HG02840 (cell line): ENCODE measurements around the gene PITPNM3.
"Not testable (repeated sequence)": the region's sequence is repeated elsewhere in the genome, so short reads cannot be mapped to it uniquely, and the experiment has no call there.

Source experiments
- ATAC-seq: cut with Tn5 transposase; IDR thresholded peaks from one replicate; pipeline ENCODE4 v1.9.1; 2021; ENCODE audit warnings: mild to moderate bottlenecking, moderate library complexity, moderate number of reproducible peaks; ENCODE audit not compliant: unreplicated experiment, low FRiP score

PITPNM3 gene

DNA sequence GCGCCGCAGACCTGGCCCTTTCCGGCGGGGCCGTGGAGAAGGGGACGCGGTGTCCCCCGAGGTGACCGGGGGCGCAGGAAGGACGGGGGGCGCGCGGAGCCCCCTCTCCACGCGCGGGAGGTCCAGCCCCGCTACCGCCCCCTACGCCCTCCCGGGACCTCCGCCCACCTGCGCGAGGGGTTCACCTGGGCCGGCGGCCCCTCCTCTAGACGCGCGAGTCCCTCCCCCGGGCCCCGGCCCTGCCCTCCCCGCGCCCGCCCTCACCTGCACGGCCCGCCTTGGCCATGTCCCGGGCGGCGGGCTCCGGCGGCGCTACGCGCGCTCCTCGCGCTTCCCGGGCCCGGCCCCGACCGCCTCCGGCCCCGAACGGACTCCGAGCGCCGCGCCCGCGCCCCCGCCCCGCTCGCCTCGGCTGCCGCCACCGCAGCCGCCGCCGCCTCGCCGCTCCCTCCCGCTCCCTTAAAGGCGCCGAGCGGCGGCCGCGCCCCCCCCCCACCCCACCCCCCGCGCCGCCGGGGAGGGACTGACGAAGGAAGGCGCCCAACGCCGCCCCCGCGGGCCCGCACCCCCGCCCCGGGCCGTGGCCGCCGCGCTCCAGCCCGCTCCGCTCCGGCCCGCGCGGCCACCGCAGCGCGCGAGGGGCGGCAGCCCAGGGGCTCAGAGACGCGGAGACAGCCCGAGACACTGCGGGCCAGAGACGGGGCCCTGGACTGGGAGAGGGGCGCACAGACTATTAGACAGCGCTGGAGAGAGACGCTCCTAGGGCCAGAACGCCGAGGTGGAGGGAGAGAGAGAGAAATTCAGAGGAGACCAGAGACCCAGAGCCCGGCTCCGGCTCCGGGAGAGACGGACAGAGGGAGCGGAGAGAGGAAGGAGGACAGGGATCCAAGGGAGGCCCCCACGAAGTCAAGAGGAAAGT lies at the start of gene PITPNM3:
Gene PITPNM3, minus strand, starts transcription at position 435 of the 919 bp plus-strand sequence. Its CDS starts 149 bp downstream, at position 286.
- no peak for ATAC-seq

DNA sequence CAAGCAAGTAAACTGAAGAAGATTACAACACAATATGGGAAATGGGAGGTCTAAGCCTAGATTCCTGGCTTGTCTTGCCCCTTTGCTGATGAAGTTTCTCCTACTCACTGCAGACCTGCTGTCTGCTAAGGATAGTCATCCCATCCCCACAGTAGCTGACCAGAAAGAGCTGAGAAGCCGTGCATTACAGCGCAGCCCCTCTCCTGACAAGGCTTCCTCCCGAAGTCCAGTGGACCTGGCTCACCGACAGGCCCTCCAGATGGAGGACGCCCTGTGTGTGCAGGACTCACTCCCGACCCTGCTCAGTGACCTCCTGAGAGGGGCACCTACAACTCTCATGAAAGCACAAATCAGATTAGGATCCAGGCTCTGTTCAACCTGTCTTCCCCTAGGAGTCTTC lies 48.8 kb upstream of the PITPNM3 start:
- ATAC-seq: no peak

DNA sequence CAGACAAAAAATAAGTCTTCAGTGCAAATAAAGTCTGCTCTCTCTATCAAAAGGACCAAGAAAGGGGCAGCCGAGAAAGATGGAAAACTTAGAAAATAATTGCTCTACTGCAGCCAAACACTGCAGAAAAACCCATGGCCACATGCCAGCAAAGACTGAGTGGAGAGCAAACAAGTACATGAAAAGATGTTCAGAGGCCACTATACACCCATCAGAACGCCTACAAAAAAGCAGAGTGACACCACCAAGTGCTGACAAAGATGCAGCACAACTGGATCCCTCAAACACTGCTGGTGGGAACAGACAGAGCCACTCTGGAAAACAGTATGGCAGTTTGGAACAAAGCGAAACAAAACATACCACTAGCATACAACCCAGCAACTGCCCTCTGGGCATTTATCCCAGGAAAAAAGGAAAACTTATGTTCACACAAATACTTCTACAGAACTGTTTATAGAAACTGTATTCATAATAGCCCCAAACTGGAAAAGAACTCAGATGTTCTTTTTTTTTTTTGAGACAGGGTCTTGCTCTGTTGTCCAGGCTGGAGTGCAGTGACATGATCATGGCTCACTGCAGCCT lies 47.5 kb upstream of the PITPNM3 start:
- ATAC-seq: no peak

DNA sequence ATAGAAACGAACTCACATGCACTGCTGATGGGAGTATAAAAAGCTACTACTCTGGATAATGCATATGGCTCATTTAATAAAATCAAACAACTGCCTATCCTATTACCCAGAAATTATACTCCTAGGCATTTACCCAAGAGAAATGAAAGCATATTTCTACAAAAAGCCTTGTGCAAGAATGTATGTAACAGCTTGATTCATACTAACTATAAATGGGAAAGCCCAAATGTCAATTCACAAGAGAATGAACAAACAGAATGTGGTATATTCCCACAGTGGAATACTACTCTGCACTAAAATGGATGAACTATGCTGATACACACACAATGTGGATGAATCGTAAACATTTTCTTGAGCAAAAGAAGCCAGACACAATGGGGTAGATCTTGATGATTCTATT lies 45.8 kb upstream of the PITPNM3 start:
- no peak for ATAC-seq

DNA sequence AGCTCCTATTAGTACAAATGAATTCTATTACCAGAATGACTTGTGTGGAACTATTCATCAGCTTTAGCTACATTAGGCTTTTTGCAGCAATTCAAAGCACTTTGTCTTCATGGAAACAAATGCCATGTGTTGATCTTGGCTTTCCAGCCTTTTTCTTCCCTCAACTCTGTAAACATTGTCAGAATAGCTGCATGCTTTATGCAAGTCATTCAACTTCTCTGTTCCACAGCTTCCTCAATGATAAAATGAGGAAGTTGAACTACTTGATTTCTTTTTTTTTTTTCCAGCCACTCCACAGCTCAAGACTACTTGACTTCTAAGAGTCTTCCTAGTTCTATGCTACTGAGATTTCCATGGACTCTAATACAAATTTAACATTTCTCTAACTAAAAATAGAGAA lies 43.0 kb upstream of the PITPNM3 start:
- ATAC-seq: no peak

DNA sequence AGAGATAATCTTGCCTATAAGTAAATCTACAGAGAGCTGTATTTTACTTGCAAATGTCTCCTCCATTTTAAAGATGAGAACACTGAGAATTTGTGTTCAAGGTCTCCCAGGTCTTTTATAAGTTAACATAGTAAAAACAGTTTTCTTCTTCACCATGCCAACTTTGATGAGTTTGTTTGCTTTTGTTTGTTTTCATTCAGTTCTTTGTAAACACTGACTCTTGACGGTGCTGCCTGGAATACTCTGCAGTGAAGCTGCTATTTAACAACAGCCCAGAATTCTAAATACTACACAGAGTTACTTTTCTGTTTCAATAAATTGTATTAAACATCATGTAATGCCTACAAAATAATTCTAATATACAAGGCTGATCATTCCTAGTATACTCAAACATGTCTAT lies 41.4 kb upstream of the PITPNM3 start:
- ATAC-seq: no peak

DNA sequence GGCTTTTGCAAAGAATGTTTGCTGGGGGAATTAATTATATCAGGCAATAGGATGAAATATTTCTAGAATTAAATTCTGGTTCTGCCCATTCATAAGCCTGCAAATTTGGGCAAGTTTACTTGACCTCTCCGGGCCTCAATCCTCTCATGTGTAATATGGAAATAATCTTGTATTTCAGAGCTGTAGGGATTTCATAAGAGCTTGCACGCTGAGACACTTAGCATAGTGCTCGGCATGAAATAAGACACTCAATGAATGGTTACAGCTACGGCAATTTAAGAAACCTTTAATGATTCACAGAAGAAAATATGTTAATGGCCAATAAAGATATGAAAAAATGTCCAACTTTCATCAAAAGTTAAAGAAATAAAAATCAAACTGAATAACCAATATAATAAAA lies 40.6 kb upstream of the PITPNM3 start:
- no peak for ATAC-seq

DNA sequence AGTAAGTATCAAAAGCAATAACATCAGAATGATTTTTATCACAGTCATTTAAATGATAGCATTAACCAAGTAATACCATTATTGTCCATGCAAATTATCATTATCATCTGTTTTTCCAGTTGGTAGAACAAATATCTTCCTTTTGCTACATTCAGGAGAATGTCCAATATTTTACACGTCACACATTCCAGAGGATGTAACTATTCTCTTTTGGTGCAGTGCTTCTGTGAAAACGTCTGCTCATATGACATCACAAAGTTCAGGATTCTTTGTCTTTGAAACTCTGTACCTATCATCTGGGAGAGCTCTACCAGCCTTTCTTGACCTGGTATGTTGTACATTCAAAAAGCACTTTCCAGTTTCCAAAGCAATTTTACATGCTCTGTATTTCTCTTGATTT lies 40.2 kb upstream of the PITPNM3 start:
- no peak for ATAC-seq

DNA sequence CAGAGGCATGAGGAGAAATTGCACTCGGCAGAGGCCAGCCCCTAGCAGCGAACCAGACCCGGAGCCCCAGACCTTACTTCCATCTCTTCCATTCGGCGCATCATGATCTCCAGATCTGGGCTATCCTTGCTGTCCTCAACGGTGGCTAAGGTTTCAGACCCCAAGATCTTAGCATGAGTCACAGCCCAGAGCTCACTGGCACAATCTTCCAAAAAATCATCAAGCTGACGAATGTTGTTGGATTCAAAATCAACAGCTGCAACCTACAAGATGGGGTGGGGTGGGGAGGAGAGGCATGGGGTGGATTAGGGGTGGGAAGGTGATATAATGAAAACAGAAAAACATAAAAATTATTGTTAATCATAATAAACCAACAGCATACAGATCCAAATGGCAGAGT lies 39.7 kb upstream of the PITPNM3 start:
- ATAC-seq: no peak

DNA sequence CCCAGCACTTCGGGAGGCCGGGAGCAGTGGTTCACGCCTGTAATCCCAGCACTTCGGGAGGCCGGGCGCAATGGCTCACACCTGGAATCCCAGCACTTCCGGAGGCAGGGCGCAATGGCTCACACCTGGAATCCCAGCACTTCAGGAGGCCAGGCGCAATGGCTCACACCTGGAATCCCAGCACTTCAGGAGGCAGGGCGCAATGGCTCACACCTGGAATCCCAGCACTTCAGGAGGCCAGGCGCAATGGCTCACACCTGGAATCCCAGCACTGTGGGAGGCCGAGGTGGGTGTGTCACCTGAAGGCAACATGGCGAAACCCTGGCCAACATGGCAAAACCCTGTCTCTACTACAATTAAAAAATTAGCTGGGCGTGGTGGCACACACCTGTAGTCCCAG lies 37.0 kb upstream of the PITPNM3 start:
- ATAC-seq: not testable (repeated sequence)

DNA sequence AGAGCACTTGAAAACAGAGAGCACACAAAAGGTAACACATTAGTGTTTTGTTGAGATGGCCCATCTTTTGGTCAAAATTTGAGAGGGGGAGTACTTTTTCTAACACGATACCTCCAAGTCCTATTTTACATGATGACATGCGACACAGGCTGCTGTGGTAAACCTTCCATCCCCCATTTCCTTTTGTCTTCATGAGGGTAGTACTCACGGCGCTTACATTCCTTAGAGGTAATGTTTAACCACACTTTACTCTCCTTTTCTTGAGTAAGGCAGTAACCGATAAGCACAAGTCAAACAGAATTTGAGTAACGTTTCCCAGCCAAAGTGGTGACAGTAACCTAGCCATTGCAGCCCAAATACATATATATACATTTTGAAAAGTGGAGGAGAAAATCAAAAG lies 35.8 kb upstream of the PITPNM3 start:
- no peak for ATAC-seq

DNA sequence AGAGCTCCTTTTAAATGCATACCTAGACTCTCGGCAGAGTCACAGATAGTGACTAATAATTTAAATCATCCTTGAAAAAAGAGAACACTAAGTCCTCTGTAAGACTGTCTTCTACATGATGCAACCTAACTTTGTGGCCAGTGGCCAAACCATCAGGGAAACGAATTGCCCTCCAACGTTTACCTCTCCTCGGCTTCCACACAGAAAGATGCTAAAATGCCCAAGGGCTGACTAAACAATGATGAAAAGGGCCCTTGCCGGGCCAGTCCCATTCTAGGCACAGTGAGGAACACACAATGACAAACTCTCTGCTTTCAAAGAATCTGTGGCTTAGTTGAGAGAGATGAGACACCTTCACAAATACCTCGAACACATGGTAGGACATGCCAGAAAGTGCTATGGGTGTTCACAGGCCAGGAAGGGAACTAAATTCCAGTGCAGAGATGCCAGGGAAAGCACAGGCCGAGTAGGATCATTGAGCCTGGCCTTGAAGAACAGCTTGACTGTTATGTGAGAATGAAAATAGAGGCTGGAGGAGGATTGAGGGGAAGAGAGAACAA lies 35.3 kb upstream of the PITPNM3 start:
- ATAC-seq: no peak

DNA sequence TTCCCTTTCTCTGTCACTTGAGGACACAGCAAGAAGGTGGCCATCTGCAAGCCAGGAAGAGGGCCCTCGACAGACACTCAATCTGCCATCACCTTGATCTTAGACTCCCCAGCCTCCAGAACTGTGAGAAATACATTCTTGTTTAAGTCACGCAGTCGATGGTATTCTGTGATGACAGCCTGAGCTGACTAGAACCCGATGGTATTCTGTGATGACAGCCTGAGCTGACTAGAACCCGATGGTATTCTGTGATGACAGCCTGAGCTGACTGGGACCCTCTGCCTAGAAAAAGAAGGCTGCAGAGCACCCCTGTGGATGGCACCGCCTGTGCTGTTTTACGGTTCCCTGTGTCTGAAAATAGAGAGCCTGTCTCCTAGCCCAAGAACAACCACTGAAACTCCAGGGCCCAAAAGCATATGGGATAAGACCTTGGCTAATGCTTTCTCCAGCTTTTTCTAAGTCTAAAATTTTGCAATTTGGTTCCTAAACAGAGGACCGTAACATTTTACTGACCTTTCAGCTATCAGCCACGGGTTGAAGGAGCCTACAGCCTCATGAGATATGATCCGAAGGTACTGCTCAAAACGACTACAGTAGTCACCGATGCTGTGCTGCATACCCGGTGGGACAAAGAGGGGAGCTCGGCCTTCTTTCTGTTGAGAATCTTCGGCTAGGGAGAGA lies 33.1 kb upstream of the PITPNM3 start:
- no peak for ATAC-seq

DNA sequence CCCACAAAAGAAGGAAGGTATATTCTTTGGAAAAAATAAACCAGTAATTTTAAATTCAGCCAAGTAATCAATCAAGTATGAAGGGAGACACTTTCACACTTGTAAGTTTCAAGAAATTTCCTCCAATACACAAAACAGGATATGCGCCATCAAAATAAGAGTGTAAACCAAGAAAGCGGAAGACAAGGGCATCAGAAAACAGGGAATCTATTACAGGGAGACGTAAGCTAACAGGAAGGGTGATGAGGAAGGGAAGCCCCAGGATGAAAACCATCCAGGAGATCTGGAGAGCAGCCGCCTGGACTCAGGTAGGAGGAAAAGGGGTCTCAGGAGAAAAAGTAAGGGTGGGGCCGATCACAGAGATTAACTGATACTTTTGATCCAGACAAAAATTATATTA lies 31.8 kb upstream of the PITPNM3 start:
- no peak for ATAC-seq

DNA sequence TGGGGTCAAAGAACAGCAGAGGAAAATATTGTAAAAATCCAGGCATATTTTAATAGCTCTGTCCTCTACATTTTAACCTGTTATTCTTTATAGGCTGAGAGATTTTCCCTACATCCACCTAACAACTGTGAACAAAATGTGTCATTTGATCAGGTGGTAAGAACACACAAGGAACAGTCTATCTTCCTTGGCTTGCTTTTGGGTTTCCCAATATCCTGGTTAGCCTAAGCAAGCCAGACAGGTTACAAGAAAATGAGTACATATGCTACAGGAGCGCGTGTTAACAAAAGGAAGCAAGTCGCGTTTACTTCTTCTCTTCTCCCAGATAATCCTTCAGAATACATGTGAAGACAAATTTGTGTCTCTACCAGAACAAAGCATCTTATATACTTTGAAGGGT lies 31.0 kb upstream of the PITPNM3 start:
- ATAC-seq: no peak

DNA sequence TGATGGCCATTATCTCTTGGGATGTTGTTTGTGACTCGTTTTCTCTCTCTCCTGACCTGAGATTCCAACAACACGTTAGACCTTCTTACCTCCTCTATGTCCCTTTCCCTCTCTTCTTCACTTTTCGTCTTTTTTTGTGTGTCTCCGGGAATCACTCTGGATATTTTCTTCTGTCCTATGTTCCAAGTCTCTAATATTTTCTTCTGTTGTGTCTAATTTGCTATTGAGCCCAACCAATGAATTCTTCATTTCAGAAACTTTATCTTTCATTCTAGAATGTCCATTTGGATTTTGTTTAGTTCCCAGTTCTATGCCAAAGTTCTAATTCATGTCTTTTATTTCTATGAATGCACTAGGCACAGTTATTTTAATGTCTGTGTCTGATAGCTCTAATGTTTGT lies 27.1 kb upstream of the PITPNM3 start:
- ATAC-seq: no peak

DNA sequence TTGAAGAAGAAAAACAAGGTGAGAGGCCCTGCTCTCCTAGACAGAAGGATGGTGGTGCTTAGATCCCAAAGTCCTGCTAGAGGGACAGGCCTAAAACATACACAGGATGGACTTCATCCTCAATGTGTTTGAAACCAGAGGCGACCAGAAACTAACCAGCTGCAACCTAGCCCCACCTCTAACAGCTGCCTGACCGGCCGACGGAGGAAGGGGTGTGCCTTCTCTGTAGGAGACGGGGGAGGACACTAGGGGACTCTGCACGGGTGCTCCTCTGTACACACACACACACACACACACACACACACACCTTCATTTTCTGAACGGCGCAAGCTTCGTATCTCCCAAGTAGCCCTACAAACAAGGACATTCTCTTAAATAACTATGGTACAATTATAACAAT lies 24.3 kb upstream of the PITPNM3 start:
- ATAC-seq: no peak

DNA sequence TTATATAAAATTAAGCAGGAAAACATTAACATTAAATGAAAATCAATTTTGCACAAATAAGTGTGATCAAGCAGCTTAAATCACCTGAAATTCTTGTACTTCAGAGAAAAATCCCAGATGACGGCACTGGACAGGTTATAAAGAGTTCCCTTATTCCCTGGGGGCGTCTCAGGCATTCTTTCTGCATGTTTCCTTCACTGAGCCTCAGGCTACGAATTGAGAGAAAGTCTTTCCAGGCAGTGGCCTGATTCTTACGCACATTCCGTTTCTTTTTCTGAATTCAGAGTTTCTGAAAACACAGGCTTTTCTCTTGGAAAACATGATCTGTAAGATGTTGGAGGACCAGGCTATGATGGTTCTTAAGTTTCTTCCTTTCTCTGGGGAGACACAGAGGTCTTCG lies 22.1 kb upstream of the PITPNM3 start:
- no peak for ATAC-seq

DNA sequence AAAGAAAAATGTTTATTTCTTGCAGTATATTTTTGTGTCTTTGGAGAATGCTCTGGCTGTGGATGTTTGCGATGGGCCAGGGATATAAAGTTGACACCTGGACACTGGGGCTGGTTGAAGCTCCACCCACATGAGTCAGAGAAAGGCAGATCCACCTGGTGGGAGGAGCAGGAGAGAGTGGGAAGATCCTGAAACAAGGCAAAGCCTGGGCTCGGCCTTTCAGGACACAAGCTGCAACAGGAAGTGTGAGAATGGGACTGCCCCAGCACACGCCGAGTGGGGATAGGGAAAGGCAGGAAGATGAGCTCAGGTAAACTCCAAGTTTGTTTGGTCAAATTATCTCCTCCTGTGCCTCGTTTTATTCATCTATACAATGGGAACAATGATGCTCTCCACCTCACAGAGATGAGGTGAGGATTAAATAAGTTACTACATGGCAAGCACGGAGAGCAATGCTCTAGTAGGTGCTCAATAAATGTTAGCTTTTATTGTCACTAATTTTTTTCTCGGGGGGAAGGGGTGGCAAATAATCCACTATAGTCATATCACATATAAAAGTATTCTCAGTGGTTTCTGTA lies 21.4 kb upstream of the PITPNM3 start:
- ATAC-seq: no peak

DNA sequence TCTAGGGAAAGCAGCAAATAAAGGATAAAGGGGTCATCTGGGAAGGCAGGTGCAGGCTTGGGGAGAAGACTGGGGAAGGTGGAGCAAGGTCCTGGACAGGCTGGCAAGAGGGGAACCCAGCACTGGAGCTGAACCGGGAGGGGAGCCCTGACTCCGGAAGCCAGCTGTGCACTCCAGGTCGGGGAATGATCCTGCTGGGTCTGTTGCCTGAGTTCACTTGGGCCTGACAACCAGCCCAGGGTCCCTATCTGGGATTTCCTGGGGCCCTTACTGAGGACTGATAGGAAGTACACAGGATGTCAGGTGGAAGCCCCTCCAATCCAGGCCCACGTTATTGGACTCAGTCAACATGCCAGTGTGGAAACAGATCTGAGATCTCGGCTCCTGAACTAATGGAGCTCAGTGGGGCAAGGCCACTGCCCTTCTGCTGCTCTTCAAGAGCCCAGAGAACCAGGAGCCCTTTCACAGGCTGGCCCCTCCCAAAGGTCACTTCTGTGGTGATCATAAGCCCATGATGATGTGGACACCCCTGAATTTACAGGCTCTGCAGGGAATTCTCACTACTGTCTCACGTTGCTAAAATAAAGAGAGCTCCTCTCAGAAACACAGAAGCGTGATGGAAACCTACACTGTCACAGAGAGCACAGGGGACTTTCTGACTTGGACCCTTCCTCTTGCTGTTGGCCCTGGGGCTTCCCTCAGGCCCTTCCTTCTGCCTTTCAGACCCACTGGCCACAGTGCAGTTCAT lies 19.9 kb upstream of the PITPNM3 start:
- ATAC-seq: no peak
